A673 (cell line): ENCODE measurements around the gene DOK3. TPM values are rescaled to one million over a fixed set of nuclear protein-coding genes. Genes with fewer than 3 reads are reported as not detected.

ENCODE experiments used
- BruUV-seq: library from RNA; stranded (reverse); fragments of 400-500 nt; replicated peaks from 2 replicates; lab custom pipeline; 2021; lab: Mats Ljungman, UMichigan
- CTCF ChIA-PET: fragments of 300-600 bp; sonication (Branson Sonifier 250); formaldehyde crosslinking; loops from one replicate; lab custom pipeline; 2022; ENCODE audit warnings: antibody characterized with exemption; lab: Charles Lee
- POLR2A ChIA-PET: fragments of 300-600 bp; sonication (Branson Sonifier 250); formaldehyde crosslinking; loops from one replicate; lab custom pipeline; 2022; ENCODE audit warnings: antibody characterized with exemption; ENCODE audit not compliant: low non-redundant PET; lab: Charles Lee
- DNase-seq: peaks from one replicate; pipeline ENCODE4 v3.0.0-alpha.2; 2015; ENCODE audit warnings: low spot score
- H3K27ac ChIP-seq: fragments of 200-600 bp; sonication (generic); 2 replicates; pipeline ENCODE4 v1.5.1; 2016; ENCODE audit warnings: mixed run types, low read depth, mild to moderate bottlenecking, mixed read lengths, antibody characterized with exemption, low read length; ENCODE audit not compliant: poor library complexity, severe bottlenecking
- H3K27me3 ChIP-seq: fragments of 200-600 bp; sonication (generic); replicated peaks from 2 replicates; pipeline ENCODE4 v1.6.1; 2017; ENCODE audit warnings: mixed run types, low read depth, mild to moderate bottlenecking, mixed read lengths, antibody characterized with exemption, low read length; ENCODE audit not compliant: insufficient read depth, poor library complexity
- H3K36me3 ChIP-seq: fragments of 200-600 bp; sonication (generic); 2 replicates; pipeline ENCODE4 v1.6.1; 2016; ENCODE audit warnings: mixed run types, mild to moderate bottlenecking, mixed read lengths, antibody characterized with exemption, low read length; ENCODE audit not compliant: insufficient read depth, poor library complexity, severe bottlenecking
- H3K4me1 ChIP-seq: fragments of 200-600 bp; sonication (generic); 2 replicates; pipeline ENCODE4 v1.6.1; 2017; ENCODE audit warnings: mixed run types, mild to moderate bottlenecking, mixed read lengths, antibody characterized with exemption, low read length; ENCODE audit not compliant: insufficient read depth, poor library complexity, severe bottlenecking
- H3K4me3 ChIP-seq: fragments of 200-600 bp; sonication (generic); 2 replicates; pipeline ENCODE4 v1.5.1; 2016; ENCODE audit warnings: low read depth, mixed run types, mild to moderate bottlenecking, mixed read lengths, low read length; ENCODE audit not compliant: poor library complexity, severe bottlenecking
- H3K9me3 ChIP-seq: fragments of 200-600 bp; sonication (generic); 2 replicates; pipeline ENCODE4 v1.6.1; 2016; ENCODE audit warnings: mixed run types, low read depth, mild to moderate bottlenecking, mixed read lengths, antibody characterized with exemption, low read length; ENCODE audit not compliant: poor library complexity, severe bottlenecking
- EZH2 ChIP-seq: fragments of 200-600 bp; sonication (generic); IDR thresholded peaks from 2 replicates; pipeline ENCODE4 v1.6.1; 2017; ENCODE audit warnings: borderline replicate concordance, low read depth, mild to moderate bottlenecking, mixed read lengths, antibody characterized with exemption, low read length; ENCODE audit not compliant: poor library complexity, severe bottlenecking
- intact Hi-C: fragments of 100-400 bp; cut with micrococcal nuclease; formaldehyde crosslinking; loops from one replicate; pipeline ENCODE4 v1.10.0; 2022; ENCODE audit not compliant: unreplicated experiment
- total RNA-seq: library from RNA; stranded (reverse); gene quantifications from 2 replicates; pipeline ENCODE4 v1.2.3, GENCODE V29; 2021
- TF ChIP-seq, protein P1 (sequence below): fragments of 300-800, 200-600 bp; sonication (generic); conservative IDR thresholded peaks from 2 replicates; pipeline ENCODE4 v1.5.1; 2017; ENCODE audit warnings: low read depth, mild to moderate bottlenecking, antibody characterized with exemption, low read length, moderate library complexity, mixed read lengths

The DOK3 gene
- total RNA-seq, 1 experiment from 2014 or later = 15.0 TPM

DNA sequence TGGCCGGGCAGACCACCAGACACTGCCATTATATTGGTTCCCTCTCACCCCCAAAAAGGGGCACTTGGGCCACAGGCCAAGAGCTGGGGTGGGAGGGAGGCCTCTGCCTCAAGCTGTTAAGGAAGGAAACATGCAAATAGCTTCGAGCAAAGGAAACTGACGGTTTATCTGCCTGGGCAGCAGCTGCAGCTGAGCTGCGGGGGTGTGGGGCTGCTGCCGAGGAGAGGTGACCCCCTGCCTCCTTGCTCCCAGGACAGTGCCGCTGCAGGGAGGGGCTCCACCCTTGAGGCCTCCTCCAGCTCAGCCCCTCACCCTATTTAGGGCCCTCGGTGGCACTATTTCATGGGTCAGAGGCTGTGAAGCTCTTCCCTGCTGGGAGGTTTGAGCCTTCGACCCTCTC is 789 bp downstream of the DOK3 start:
- POLR2A ChIA-PET = no interaction called here

DNA sequence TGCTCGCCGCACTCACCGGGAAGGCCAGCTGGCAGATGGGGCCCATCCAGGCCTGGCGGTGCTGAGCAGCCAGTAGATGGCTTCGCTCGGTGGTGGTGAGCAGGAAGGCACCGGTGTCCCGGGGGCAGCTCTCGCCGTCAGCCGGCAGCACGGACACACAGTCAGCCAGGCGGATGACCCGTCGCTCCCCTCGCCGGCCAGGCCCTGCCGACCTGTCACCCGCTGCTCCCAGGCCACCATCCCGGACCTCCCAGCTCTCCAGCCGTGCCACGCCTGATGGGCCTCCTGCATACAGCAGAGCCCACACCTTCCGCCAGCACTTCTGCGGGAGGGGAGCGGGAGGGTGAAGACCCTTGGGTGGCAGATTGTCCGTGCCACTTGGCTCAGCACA is 1.4 kb downstream of the DOK3 start:
- Histone ChIP-seq H3K4me3 (no peak overlapping the region), H3K27ac (no peak overlapping the region), H3K4me1 (no peaks in the 10 kb centered on the region), H3K9me3 (no peaks in the 10 kb centered on the region), H3K27me3 (no peaks in the 10 kb centered on the region), H3K36me3 (peaks cover 27% of the 10 kb centered on the region)
- no TSS peak for BruUV-seq
- intact Hi-C loops = no loop called here
- DNase-seq = no peak
- ChIA-PET POLR2A (no interaction called here), CTCF (no interaction called here)
- no peak for TF ChIP-seq EZH2
- TF ChIP-seq, protein P1, sequence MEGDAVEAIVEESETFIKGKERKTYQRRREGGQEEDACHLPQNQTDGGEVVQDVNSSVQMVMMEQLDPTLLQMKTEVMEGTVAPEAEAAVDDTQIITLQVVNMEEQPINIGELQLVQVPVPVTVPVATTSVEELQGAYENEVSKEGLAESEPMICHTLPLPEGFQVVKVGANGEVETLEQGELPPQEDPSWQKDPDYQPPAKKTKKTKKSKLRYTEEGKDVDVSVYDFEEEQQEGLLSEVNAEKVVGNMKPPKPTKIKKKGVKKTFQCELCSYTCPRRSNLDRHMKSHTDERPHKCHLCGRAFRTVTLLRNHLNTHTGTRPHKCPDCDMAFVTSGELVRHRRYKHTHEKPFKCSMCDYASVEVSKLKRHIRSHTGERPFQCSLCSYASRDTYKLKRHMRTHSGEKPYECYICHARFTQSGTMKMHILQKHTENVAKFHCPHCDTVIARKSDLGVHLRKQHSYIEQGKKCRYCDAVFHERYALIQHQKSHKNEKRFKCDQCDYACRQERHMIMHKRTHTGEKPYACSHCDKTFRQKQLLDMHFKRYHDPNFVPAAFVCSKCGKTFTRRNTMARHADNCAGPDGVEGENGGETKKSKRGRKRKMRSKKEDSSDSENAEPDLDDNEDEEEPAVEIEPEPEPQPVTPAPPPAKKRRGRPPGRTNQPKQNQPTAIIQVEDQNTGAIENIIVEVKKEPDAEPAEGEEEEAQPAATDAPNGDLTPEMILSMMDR = no peak

More for the DNA sequence above, 789 bp downstream of the DOK3 start:
- Histone ChIP-seq H3K4me3 (no peak overlapping the region), H3K27me3 (no peaks in the 10 kb centered on the region), H3K4me1 (no peaks in the 10 kb centered on the region), H3K36me3 (peaks cover 33% of the 10 kb centered on the region), H3K9me3 (no peaks in the 10 kb centered on the region), H3K27ac (no peak overlapping the region)
- DNase-seq = no peak
- intact Hi-C loops = no loop called here
- TF ChIP-seq, protein P1 = no peak
- CTCF ChIA-PET = no interaction called here
- BruUV-seq = no TSS peak

DNA sequence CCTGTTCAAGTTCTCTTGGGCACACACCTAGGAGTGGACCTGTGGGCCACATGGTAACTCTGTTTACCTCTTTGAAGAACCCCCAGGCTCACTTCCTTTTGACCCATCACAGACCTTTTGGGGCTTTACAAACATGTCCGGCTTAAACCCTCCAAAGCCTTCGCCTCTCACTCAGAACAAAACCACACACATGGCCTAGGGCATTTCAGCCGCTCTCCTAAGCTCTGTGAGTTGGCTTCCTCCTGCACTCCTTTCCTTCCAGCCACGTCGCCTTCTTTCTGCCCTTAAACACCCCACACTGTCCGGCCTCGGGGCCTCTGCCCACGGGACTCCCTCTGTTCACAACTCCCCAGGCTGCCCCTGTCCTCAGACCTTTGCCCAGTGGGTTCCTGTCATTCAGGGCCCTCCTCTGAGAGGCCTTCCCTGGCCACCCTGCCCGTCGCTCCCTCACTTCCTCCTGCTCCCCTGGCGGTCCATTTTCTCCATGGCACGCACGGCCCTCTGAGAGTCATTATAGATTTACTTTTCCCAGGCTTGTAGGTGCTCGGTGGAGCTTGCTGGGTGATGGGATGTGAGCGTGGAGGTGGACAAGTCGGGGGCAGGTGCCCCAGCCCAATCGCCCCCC is 1.9 kb downstream of the DOK3 start:
- DNase-seq = no peak
- H3K36me3 ChIP-seq = peaks cover 22% of the 10 kb centered on the region
- no peak for TF ChIP-seq EZH2
- TF ChIP-seq, protein P1 = no peak
- no peaks in the 10 kb centered on the region for H3K4me1 ChIP-seq
- no peaks in the 10 kb centered on the region for H3K9me3 ChIP-seq
- H3K4me3 ChIP-seq = no peak overlapping the region
- H3K27ac ChIP-seq = no peak overlapping the region
- ChIA-PET CTCF (no interaction called here), POLR2A (no interaction called here)
- H3K27me3 ChIP-seq = no peaks in the 10 kb centered on the region
- intact Hi-C loops = no loop called here
- BruUV-seq = no TSS peak
